Measurements from ENCODE around the gene MOK.

GRCh38 chr14:102192840-102193502 is 112.0 kb downstream of the MOK start:
- TF ChIP-seq CTCF (conservative IDR thresholded peaks at IDR 0.05) (no peak), ZFX (IDR thresholded peaks at IDR 0.05) (no peak)

Measured in C4-2B (cell line).